Type B pancreatic cell (in vitro differentiated cells): ENCODE results near the gene SOS1. TPM values are rescaled to one million over a fixed set of nuclear protein-coding genes. Genes with fewer than 3 reads are reported as not detected.
"Not testable (repeated sequence)": the region's sequence is repeated elsewhere in the genome, so short reads cannot be mapped to it uniquely, and the experiment has no call there.

Experiments
- DNase-seq: peaks from one replicate; pipeline ENCODE4 v3.0.0; 2021; ENCODE audit warnings: mixed read lengths; ENCODE audit not compliant: unreplicated experiment; ENCODE audit errors: extremely low spot score
- H3K27ac Mint-ChIP-seq: 2 replicates; pipeline ENCODE4 v1.8.0; 2021; ENCODE audit warnings: mild to moderate bottlenecking, mixed read lengths
- H3K27me3 Mint-ChIP-seq: 2 replicates; pipeline ENCODE4 v1.8.0; 2021; ENCODE audit warnings: mixed read lengths
- H3K36me3 Mint-ChIP-seq: 2 replicates; pipeline ENCODE4 v1.8.0; 2021; ENCODE audit warnings: mixed read lengths
- H3K4me1 Mint-ChIP-seq: one replicate; pipeline ENCODE4 v1.8.0; 2021; ENCODE audit warnings: mixed read lengths; ENCODE audit not compliant: unreplicated experiment
- H3K4me3 Mint-ChIP-seq: 2 replicates; pipeline ENCODE4 v1.8.0; 2021; ENCODE audit warnings: mild to moderate bottlenecking, mixed read lengths
- H3K9me3 Mint-ChIP-seq: 2 replicates; pipeline ENCODE4 v1.8.0; 2021; ENCODE audit warnings: mixed read lengths
- CTCF ChIP-seq: fragments of 200-600 bp; sonication (generic); conservative IDR thresholded peaks from 2 replicates; pipeline ENCODE4 v1.5.0; 2021; ENCODE audit warnings: antibody characterized with exemption, mild to moderate bottlenecking
- total RNA-seq: library from RNA; stranded (reverse); gene quantifications from 2 replicates; pipeline ENCODE4 v1.2.1, GENCODE V29; 2021; ENCODE audit warnings: low replicate concordance

The SOS1 gene
- total RNA-seq, 1 donor from 2014 or later, result 54.2 TPM

GRCh38 chr2:39142904-39143605 is 22.2 kb upstream of the SOS1 start:
- peaks cover 13% of the 10 kb centered on the region for H3K4me1 Mint-ChIP-seq
- H3K36me3 Mint-ChIP-seq, result no peaks in the 10 kb centered on the region
- no peak overlapping the region for H3K4me3 Mint-ChIP-seq
- H3K27ac Mint-ChIP-seq, result no peak overlapping the region
- no peak for TF ChIP-seq CTCF
- no peak for DNase-seq
- H3K9me3 Mint-ChIP-seq, result no peaks in the 10 kb centered on the region
- no peaks in the 10 kb centered on the region for H3K27me3 Mint-ChIP-seq

GRCh38 chr2:39141334-39142271 is 20.8 kb upstream of the SOS1 start:
- H3K4me1 Mint-ChIP-seq, result peaks cover 13% of the 10 kb centered on the region
- H3K36me3 Mint-ChIP-seq, result no peaks in the 10 kb centered on the region
- TF ChIP-seq CTCF, result no peak
- no peaks in the 10 kb centered on the region for H3K9me3 Mint-ChIP-seq
- H3K27me3 Mint-ChIP-seq, result no peaks in the 10 kb centered on the region
- DNase-seq, result no peak
- no peak overlapping the region for H3K4me3 Mint-ChIP-seq
- H3K27ac Mint-ChIP-seq, result no peak overlapping the region

GRCh38 chr2:39140948-39141333 is 20.1 kb upstream of the SOS1 start:
- DNase-seq, H3K27ac Mint-ChIP-seq, H3K36me3 Mint-ChIP-seq, H3K4me3 Mint-ChIP-seq, H3K27me3 Mint-ChIP-seq, H3K9me3 Mint-ChIP-seq: not testable (repeated sequence)
- peaks cover 13% of the 10 kb centered on the region for H3K4me1 Mint-ChIP-seq

GRCh38 chr2:39140322-39140847 is 19.5 kb upstream of the SOS1 start:
- no peak for DNase-seq
- TF ChIP-seq CTCF, result no peak
- H3K4me3 Mint-ChIP-seq, result no peak overlapping the region
- H3K4me1 Mint-ChIP-seq, result peaks cover 13% of the 10 kb centered on the region
- no peaks in the 10 kb centered on the region for H3K36me3 Mint-ChIP-seq
- no peaks in the 10 kb centered on the region for H3K27me3 Mint-ChIP-seq
- no peak overlapping the region for H3K27ac Mint-ChIP-seq
- H3K9me3 Mint-ChIP-seq, result no peaks in the 10 kb centered on the region

- no peak for DNase-seq
- H3K9me3 Mint-ChIP-seq, result no peaks in the 10 kb centered on the region
- H3K27ac Mint-ChIP-seq, result no peak overlapping the region
- H3K36me3 Mint-ChIP-seq, result no peaks in the 10 kb centered on the region
- no peaks in the 10 kb centered on the region for H3K27me3 Mint-ChIP-seq
- no peak for TF ChIP-seq CTCF
- H3K4me3 Mint-ChIP-seq, result no peak overlapping the region
- H3K4me1 Mint-ChIP-seq, result peaks cover 13% of the 10 kb centered on the region
Measured at GRCh38 chr2:39139511-39140237, 18.8 kb upstream of the SOS1 start.
